K562 (cell line): ENCODE data around the gene RELA. TPM values are rescaled to one million over a fixed set of nuclear protein-coding genes. Genes with fewer than 3 reads are reported as not detected.

Experiments
- ATAC-seq: fragments of 200-7000 bp; cut with Tn5 transposase; 3 replicates; pipeline ENCODE4 v1.9.1; 2020; ENCODE audit warnings: moderate library complexity
- BruUV-seq: library from RNA; stranded (reverse); fragments of 400-500 nt; replicated peaks from 2 replicates; lab custom pipeline; 2021; lab: Mats Ljungman, UMichigan
- CTCF ChIA-PET: fragments of 300-600 bp; formaldehyde crosslinking; extraction: SDS; loops from one replicate; lab custom pipeline; 2021; ENCODE audit warnings: low intra/inter-chr PET ratio; lab: Yijun Ruan, JAX
- POLR2A ChIA-PET: fragments of 300-600, 350-650 bp; sonication (Branson Sonifier 250); formaldehyde crosslinking; extraction: SDS; loops from one replicate; lab custom pipeline; 2021; ENCODE audit warnings: antibody characterized with exemption, inconsistent platforms; lab: Yijun Ruan, JAX
- DNase-seq, 4 experiments: peaks; one replicate each; pipeline versions ENCODE4 v3.0.0 to v3.0.0-alpha.2; 2011 to 2018; ENCODE audit warnings: low spot score in 3 of 4, mixed read lengths in 3 of 4; ENCODE audit errors: extremely low read depth in 1 of 4
- FAIRE-seq: peaks from 2 replicates; lab custom pipeline; 2011; peaks lifted over from hg19 to GRCh38; lab: Jason Lieb, UNC
- H2AFZ ChIP-seq: 2 replicates; pipeline ENCODE4 v1.6.0; 2011; ENCODE audit warnings: low read depth, low read length, control low read depth, inconsistent platforms
- H3K27ac ChIP-seq: fragments of 200-600 bp; 3 replicates; pipeline ENCODE4 v1.8.0; 2011; ENCODE audit warnings: low read depth, mild to moderate bottlenecking, control low read depth, inconsistent platforms, low read length, moderate library complexity, mixed read lengths; ENCODE audit errors: extremely low read depth
- H3K27me3 ChIP-seq, 2 experiments: fragments of 300-600 bp in 1 of 2; 2 replicates in 1 of 2; 3 replicates in 1 of 2; pipeline versions ENCODE4 v1.6.0 to v1.8.0; 2011; ENCODE audit warnings: inconsistent platforms in 2 of 2, low read length in 2 of 2, mild to moderate bottlenecking in 1 of 2, mixed read lengths in 1 of 2, moderate library complexity in 1 of 2; ENCODE audit not compliant: control insufficient read depth in 2 of 2, insufficient read depth in 2 of 2
- H3K36me3 ChIP-seq: fragments of 300-600 bp; 3 replicates; pipeline ENCODE4 v1.8.0; 2011; ENCODE audit warnings: mild to moderate bottlenecking, low read length, inconsistent platforms; ENCODE audit not compliant: control insufficient read depth, insufficient read depth
- H3K4me1 ChIP-seq, 2 experiments: fragments of 200-600 bp in 1 of 2; replicated peaks in 1 of 2; 2 replicates in 1 of 2; 3 replicates in 1 of 2; pipeline versions ENCODE4 v1.5.1 to v1.8.0; 2011; ENCODE audit warnings: inconsistent platforms in 2 of 2, low read length in 2 of 2, mild to moderate bottlenecking in 1 of 2, mixed read lengths in 1 of 2, moderate library complexity in 1 of 2; ENCODE audit not compliant: control insufficient read depth in 2 of 2, insufficient read depth in 2 of 2
- H3K4me2 ChIP-seq: 2 replicates; pipeline ENCODE4 v1.6.1; 2011; ENCODE audit warnings: low read length, control low read depth, inconsistent platforms, mixed read lengths; ENCODE audit not compliant: insufficient read depth
- H3K4me3 ChIP-seq: fragments of 200-600 bp; sonication (generic), shearing (Covaris generic); 2 replicates; pipeline ENCODE4 v1.5.1; 2016; ENCODE audit warnings: control low read depth, inconsistent platforms
- H3K79me2 ChIP-seq: fragments of 200-600 bp; 3 replicates; pipeline ENCODE4 v1.8.0; 2011; ENCODE audit warnings: low read length, inconsistent platforms; ENCODE audit not compliant: control insufficient read depth, insufficient read depth
- H3K9ac ChIP-seq, 2 experiments: 2 replicates each; pipeline versions ENCODE4 v1.6.0 to v1.6.1; 2011; ENCODE audit warnings: low read depth in 2 of 2, low read length in 2 of 2, control low read depth in 1 of 2, inconsistent platforms in 1 of 2, mild to moderate bottlenecking in 1 of 2, mixed read lengths in 1 of 2; ENCODE audit not compliant: insufficient read depth in 1 of 2
- H3K9me1 ChIP-seq: one replicate; pipeline ENCODE4 v1.6.0; 2011; ENCODE audit warnings: inconsistent platforms, mild to moderate bottlenecking, low read length, moderate library complexity; ENCODE audit not compliant: control insufficient read depth, insufficient read depth
- H3K9me3 ChIP-seq: replicated peaks from 2 replicates; pipeline ENCODE4 v1.5.1; 2011; ENCODE audit warnings: low read depth, low read length, inconsistent platforms; ENCODE audit not compliant: control insufficient read depth, insufficient read depth
- H4K20me1 ChIP-seq: replicated peaks from 2 replicates; pipeline ENCODE4 v1.6.1; 2011; ENCODE audit warnings: low read length, inconsistent platforms, mixed read lengths; ENCODE audit not compliant: control insufficient read depth, insufficient read depth
- BCOR ChIP-seq: fragments of 450-650 bp; IDR thresholded peaks from 2 replicates; pipeline ENCODE4 v1.6.1; 2016
- BRD9 ChIP-seq: fragments of 450-650 bp; IDR thresholded peaks from 2 replicates; pipeline ENCODE4 v1.6.1; 2018; ENCODE audit warnings: low read depth; ENCODE audit not compliant: partially characterized antibody
- JUNB ChIP-seq: fragments of 450-650 bp; formaldehyde crosslinking; conservative IDR thresholded peaks from 2 replicates; pipeline ENCODE4 v1.4.0; 2020; ENCODE audit warnings: mild to moderate bottlenecking
- MCM2 ChIP-seq: fragments of 450-650 bp; IDR thresholded peaks from 2 replicates; pipeline ENCODE4 v1.6.1; 2017; ENCODE audit warnings: low read depth, mild to moderate bottlenecking
- OTX1 ChIP-seq: fragments of 450-650 bp; formaldehyde crosslinking; IDR thresholded peaks from 2 replicates; pipeline ENCODE4 v1.4.0; 2022; ENCODE audit warnings: mild to moderate bottlenecking
- PHF20 ChIP-seq: fragments of 450-650 bp; IDR thresholded peaks from 2 replicates; pipeline ENCODE4 v1.6.1; 2018; ENCODE audit not compliant: partially characterized antibody
- RBM25 ChIP-seq: fragments of 200-400 bp; formaldehyde crosslinking; IDR thresholded peaks from 2 replicates; pipeline ENCODE4 v1.6.1; 2018; ENCODE audit warnings: low read length, low read depth, moderate library complexity; ENCODE audit not compliant: severe bottlenecking
- TEAD2 ChIP-seq: fragments of 450-650 bp; IDR thresholded peaks from 2 replicates; pipeline ENCODE4 v1.6.1; 2016; ENCODE audit warnings: missing genetic modification characterization, control low read depth, missing compliant biosample characterization
- VEZF1 ChIP-seq: fragments of 200-800 bp; sonication (Bioruptor generic); IDR thresholded peaks from 2 replicates; pipeline ENCODE4 v1.6.1; 2017; ENCODE audit warnings: missing genetic modification characterization, missing compliant biosample characterization
- WHSC1 ChIP-seq: IDR thresholded peaks from one replicate; pipeline ENCODE4 v1.6.1; 2012; ENCODE audit warnings: low read length, control low read depth, inconsistent platforms
- ZNF175 ChIP-seq: fragments of 200-800 bp; sonication (Bioruptor generic); IDR thresholded peaks from 2 replicates; pipeline ENCODE4 v1.6.1; 2016; ENCODE audit warnings: low read depth, mild to moderate bottlenecking, missing genetic modification characterization, missing compliant biosample characterization
- ZNF224 ChIP-seq: sonication (generic); formaldehyde crosslinking; IDR thresholded peaks from 2 replicates; pipeline ENCODE4 v1.8.0; 2022; ENCODE audit warnings: mild to moderate bottlenecking, missing genetic modification reagents
- ZNF282 ChIP-seq: sonication (generic); formaldehyde crosslinking; IDR thresholded peaks from 2 replicates; pipeline ENCODE4 v1.8.1; 2023; ENCODE audit warnings: missing genetic modification reagents
- WGBS: fragments of 100-300 bp; shearing (Covaris generic); methylation state at CpG from one replicate; pipeline ENCODE4 v1.1.6; 2016; ENCODE audit warnings: low coverage, mixed read lengths; ENCODE audit not compliant: insufficient coverage; ENCODE audit errors: missing lambda C conversion rate; 5-methylcytosine and 5-hydroxymethylcytosine counted together
- in situ Hi-C: fragments of 300-500 bp; cut with MboI; formaldehyde crosslinking; loops from 4 replicates; pipeline ENCODE4 v1.15.0; 2018; ENCODE audit warnings: inconsistent platforms, mixed read lengths
- intact Hi-C: fragments of 100-400 bp; cut with micrococcal nuclease; formaldehyde crosslinking; loops from 2 replicates; pipeline ENCODE4 v1.14.2; 2022
- polyA plus RNA-seq, 8 experiments: library from polyadenylated mRNA; depleted of rRNA in 4 of 8; stranded (reverse) in 5 of 8; unstranded in 3 of 8; fragments of >200 nt; fragmentation: Nextera tagmentation in 2 of 8; fragmentation: Illumina TruSeq in 1 of 8; extraction: Ambion mirVana in 2 of 8; extraction: Trizol in 1 of 8; gene quantifications; 2 replicates each; pipeline versions ENCODE4 v1.2.1 to v1.2.3, GENCODE V29; 2011 to 2014; ENCODE audit warnings: inconsistent platforms in 1 of 8, missing spikeins in 1 of 8
- total RNA-seq, 7 experiments: library from RNA; depleted of rRNA in 6 of 7; stranded (reverse); fragments of >200 nt in 6 of 7; fragmentation: Illumina TruSeq in 2 of 7; extraction: Trizol in 2 of 7; gene quantifications; 2 replicates each; pipeline versions ENCODE4 v1.2.1 to v1.2.3, GENCODE V29; 2011 to 2021; ENCODE audit warnings: low replicate concordance in 1 of 7
- TF ChIP-seq, protein P1 (sequence below): sonication (generic); formaldehyde crosslinking; IDR thresholded peaks from 2 replicates; pipeline ENCODE4 v1.4.0; 2020; ENCODE audit warnings: mild to moderate bottlenecking, missing genetic modification reagents

RELA gene
- total and polyA plus RNA-seq, 9 of the 15 experiments (the other 6 are each of a cell fraction or from before 2014, with no cell fraction given): 6.0 to 67.4 (median 20.6) TPM

GRCh38 chr11:65703846-65704245 lies 41.1 kb upstream of the RELA start:
- H2AFZ ChIP-seq: no peak overlapping the region
- DNase-seq (no peak), ATAC-seq (no peak), FAIRE-seq (no peak)
- peaks cover 0 to 2% of the 10 kb centered on the region in 2 experiments; a peak in 2 of 5 replicates for H3K27me3 ChIP-seq
- no TSS peak for BruUV-seq
- CTCF ChIA-PET: interaction anchor here (1.3 kb wide), 1 partner anchor 114 kb away, joined by 5 read pairs; no protein-coding TSS in a partner anchor
- WGBS: 19% methylated on average over 4 of the region's 4 CpGs
- in situ Hi-C loops (no loop called here), intact Hi-C loops (no loop called here)
- no peak overlapping the region for H3K27ac ChIP-seq
- no peaks in the 10 kb centered on the region for H3K9me1 ChIP-seq
- H3K79me2 ChIP-seq: no peaks in the 10 kb centered on the region
- no peak overlapping the region for H3K9ac ChIP-seq
- POLR2A ChIA-PET: interaction anchor here (0.7 to 1.2 kb wide), 3 partner anchors 154 to 475 kb away, joined by 3 to 4 read pairs (median 4); partner anchors contain the start of gene CFL1
- no peaks in the 10 kb centered on the region for H3K36me3 ChIP-seq
- H3K4me1 ChIP-seq: 0 out of 5 replicates have a peak, but pooled peaks cover 0 to 3% of the 10 kb centered on the region in 2 experiments
- H4K20me1 ChIP-seq: 0 out of 2 replicates have a peak, but pooled peaks cover 3% of the 10 kb centered on the region
- H3K4me3 ChIP-seq: no peak overlapping the region
- H3K4me2 ChIP-seq: no peak overlapping the region
- H3K9me3 ChIP-seq: no peaks in the 10 kb centered on the region
- TF ChIP-seq TEAD2 (tag): no peak

DNA sequence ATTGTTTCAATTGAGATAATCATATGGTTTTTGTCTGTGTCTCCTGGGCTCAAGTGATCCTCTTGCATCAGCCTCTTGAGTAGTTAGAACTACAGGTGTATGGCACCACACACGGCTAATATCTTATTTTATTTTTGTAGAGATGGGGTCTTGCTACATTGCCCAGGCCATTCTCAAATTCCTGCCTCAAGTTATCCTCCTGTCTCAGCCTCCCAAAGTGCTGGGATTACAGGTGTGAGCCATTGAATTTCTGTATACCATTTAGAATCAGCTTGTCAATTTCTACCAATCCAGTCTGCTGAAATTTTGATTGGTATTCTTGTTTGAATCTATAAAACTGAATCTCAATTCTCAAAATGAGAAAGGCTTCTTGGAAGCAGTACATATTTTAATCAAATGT lies 39.0 kb upstream of the RELA start:
- Histone ChIP-seq H4K20me1 (0 out of 2 replicates have a peak, but pooled peaks cover 3% of the 10 kb centered on the region), H3K9me1 (no peaks in the 10 kb centered on the region), H3K27me3 (peaks cover 0 to 2% of the 10 kb centered on the region in 2 experiments; a peak in 2 of 5 replicates), H3K9ac (no peak overlapping the region), H3K79me2 (no peaks in the 10 kb centered on the region), H3K4me2 (no peak overlapping the region), H3K4me3 (no peak overlapping the region), H2AFZ (no peak overlapping the region), H3K27ac (no peak overlapping the region), H3K4me1 (peaks cover 3 to 10% of the 10 kb centered on the region in 2 experiments; a peak in 2 of 5 replicates), H3K9me3 (no peaks in the 10 kb centered on the region), H3K36me3 (no peaks in the 10 kb centered on the region)
- FAIRE-seq (no peak), ATAC-seq (no peak), DNase-seq (no peak)
- ChIA-PET CTCF (no interaction called here), POLR2A (interaction anchor here (0.9 kb wide), 1 partner anchor 10 kb away, joined by 4 read pairs; no protein-coding TSS in a partner anchor)
- intact Hi-C loops: no loop called here
- in situ Hi-C loops: no loop called here
- WGBS: 11% methylated on average over 1 of the region's 1 CpG
- BruUV-seq: no TSS peak
- peak; percentile 64 for TF ChIP-seq RBM25
- no peak for TF ChIP-seq JUNB (CRISPR knock-in tag)
- TF ChIP-seq PHF20: no peak
- no peak for TF ChIP-seq WHSC1
- no peak for TF ChIP-seq ZNF224
- TF ChIP-seq MCM2: no peak
- TF ChIP-seq, protein P1, sequence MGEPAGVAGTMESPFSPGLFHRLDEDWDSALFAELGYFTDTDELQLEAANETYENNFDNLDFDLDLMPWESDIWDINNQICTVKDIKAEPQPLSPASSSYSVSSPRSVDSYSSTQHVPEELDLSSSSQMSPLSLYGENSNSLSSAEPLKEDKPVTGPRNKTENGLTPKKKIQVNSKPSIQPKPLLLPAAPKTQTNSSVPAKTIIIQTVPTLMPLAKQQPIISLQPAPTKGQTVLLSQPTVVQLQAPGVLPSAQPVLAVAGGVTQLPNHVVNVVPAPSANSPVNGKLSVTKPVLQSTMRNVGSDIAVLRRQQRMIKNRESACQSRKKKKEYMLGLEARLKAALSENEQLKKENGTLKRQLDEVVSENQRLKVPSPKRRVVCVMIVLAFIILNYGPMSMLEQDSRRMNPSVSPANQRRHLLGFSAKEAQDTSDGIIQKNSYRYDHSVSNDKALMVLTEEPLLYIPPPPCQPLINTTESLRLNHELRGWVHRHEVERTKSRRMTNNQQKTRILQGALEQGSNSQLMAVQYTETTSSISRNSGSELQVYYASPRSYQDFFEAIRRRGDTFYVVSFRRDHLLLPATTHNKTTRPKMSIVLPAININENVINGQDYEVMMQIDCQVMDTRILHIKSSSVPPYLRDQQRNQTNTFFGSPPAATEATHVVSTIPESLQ (CRISPR knock-in tag): no peak
- TF ChIP-seq BCOR: no peak
- no peak for TF ChIP-seq OTX1 (CRISPR knock-in tag)
- TF ChIP-seq ZNF282 (CRISPR knock-in tag): no peak
- no peak for TF ChIP-seq VEZF1 (CRISPR knock-in tag)
- TF ChIP-seq ZNF175 (CRISPR knock-in tag): no peak
- TF ChIP-seq BRD9: no peak
